Activated CD4-positive, alpha-beta T cell treated with anti-CD3 and anti-CD28 coated beads, Interleukin-2, amount 50 U/mL, for 48 hours (primary cell): ENCODE measurements around the gene NXPE4.

Experiments
- DNase-seq, 2 experiments: peaks; one replicate each; pipeline ENCODE4 v3.0.0-alpha.2; 2020

The NXPE4 gene

DNA sequence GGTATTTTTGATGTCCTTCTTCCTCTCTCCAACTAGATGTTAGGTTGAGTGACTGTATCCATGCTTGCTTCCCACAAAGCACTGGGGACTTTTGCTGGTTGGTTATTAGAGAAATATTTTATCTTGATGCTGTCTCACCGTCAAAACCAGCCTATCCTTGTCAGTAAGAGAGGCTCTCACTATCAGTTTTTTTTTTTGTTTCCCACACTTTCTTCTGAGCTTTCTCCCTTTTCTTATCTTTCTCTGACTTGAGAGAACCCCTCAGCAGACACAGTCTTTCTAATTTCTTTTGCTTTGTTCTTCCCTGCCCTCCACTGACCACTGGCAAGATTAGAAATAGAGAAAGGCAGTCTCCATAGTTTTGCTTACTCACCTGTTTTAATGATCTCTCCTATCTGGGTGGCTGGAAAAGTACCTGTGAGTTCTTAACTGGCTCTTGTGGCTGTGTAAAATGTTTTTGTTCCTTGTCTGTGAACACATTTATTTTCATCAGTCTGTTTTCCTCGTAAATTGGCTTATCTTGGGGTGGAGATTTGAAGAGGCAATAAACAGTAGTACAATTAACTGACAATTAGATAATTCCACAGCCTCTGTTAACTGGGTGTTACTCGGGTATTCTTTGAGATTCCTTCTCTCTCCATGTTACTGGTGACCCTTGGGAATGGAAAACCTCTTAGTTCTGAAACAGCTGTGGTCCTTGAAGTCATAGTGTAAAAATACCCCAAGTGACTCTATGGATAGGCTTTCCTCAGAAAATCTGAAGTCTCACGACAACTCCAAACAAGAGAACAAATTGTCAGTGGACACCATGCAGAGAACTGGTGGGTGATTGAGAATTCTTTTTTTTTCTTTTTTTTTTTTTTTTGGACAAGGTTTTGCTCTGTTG is 35.9 kb downstream of the NXPE4 start, which contains the start of gene NXPE1:
NXPE1 (minus strand) TSS at position 457 of the 886 bp plus-strand sequence. CDS start 8,680 bp downstream, outside the sequence.
- DNase-seq = no peak

DNA sequence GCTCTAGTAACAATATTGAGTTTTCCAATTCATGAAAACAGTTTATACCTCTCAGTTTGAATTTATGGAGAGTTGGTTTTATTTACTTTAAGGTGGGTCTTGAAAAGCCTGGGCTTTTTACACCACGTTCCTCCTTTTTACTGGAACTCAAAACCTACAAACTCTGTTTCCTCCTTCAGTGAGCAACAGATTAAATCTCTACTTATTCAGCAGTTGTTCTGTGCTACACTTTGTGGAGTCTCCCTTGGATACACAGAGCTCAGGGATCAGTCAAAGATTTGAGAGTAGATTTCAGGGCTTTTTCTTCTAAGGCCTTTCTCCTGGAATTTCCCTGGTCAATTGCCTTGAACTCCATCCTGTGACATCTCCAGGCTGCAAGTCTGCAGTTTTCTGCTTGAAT is 39.5 kb downstream of the NXPE4 start:
- DNase-seq = no peak

- DNase-seq = no peak
Measured at GRCh38 chr11:114553642-114554041, 41.9 kb downstream of the NXPE4 start.

GRCh38 chr11:114551060-114551459 is 44.5 kb downstream of the NXPE4 start:
- DNase-seq = no peak

GRCh38 chr11:114525682-114526081 is 69.9 kb downstream of the NXPE4 start:
- no peak for DNase-seq

GRCh38 chr11:114524122-114524521 is 71.5 kb downstream of the NXPE4 start:
- DNase-seq = no peak

DNA sequence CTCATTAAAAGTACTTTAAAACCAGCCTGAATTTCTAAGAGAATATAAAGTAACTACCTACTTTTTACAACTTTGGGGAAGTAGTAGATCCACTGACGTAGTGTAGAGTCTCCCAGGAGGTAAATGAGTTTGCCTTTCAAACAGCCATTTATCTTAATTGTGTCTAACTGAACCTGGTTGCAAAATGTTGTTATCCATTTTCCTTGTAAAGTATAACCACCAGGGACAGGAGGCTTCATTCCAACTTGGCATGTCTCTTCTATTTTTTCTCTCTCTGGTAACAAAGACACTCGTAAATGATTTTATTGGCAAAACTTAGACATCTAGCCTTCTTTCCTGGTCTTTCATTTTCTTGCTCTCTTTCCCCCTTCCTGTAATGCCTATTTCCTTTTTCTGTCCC is 72.8 kb downstream of the NXPE4 start:
- no peak for DNase-seq
